Stomach (tissue), 9 donors: ENCODE results near the gene ANGPTL2. TPM values are rescaled to one million over a fixed set of nuclear protein-coding genes. Genes with fewer than 3 reads are reported as not detected.

Experiments
- DNase-seq, 2 donors: peaks; one replicate each; pipeline versions ENCODE4 v3.0.0 to v3.0.0-alpha.2; 2013 to 2019
- H3K27ac ChIP-seq, 5 donors: fragments of 200-600 bp in 4 of 5; sonication (generic) in 4 of 5; one replicate each; pipeline ENCODE4 v1.5.1; 2013 to 2019; ENCODE audit warnings: mild to moderate bottlenecking in 1 of 5, moderate library complexity in 1 of 5
- H3K27me3 ChIP-seq, 3 donors: fragments of 200-600 bp; sonication (generic); one replicate each; pipeline ENCODE4 v1.5.1; 2017 to 2019; ENCODE audit warnings: mixed run types in 1 of 3
- H3K36me3 ChIP-seq, 4 donors: fragments of 200-600 bp; sonication (generic); 1 replicate in 3 of 4; 2 replicates in 1 of 4; pipeline ENCODE4 v1.5.1; 2016 to 2019
- H3K4me1 ChIP-seq, 4 donors: fragments of 200-600 bp; sonication (generic); one replicate each; pipeline ENCODE4 v1.5.1; 2016 to 2019
- H3K4me3 ChIP-seq, 4 donors: fragments of 200-600 bp; sonication (generic) in 3 of 4; one replicate each; pipeline ENCODE4 v1.5.1; 2016 to 2019; ENCODE audit warnings: mild to moderate bottlenecking in 1 of 4
- H3K9me3 ChIP-seq, 4 donors: fragments of 200-600 bp; sonication (generic); one replicate each; pipeline ENCODE4 v1.5.1; 2016 to 2019
- EP300 ChIP-seq: sonication (generic); formaldehyde crosslinking; IDR thresholded peaks from one replicate; pipeline ENCODE4 v1.6.1; 2017; ENCODE audit warnings: antibody characterized with exemption
- POLR2A ChIP-seq, 4 donors: fragments of 450-650 bp; IDR thresholded peaks; one replicate each; pipeline ENCODE4 v1.6.1; 2016; ENCODE audit warnings: antibody characterized with exemption in 4 of 4, control low read depth in 2 of 4, mild to moderate bottlenecking in 1 of 4, moderate library complexity in 1 of 4
- POLR2AphosphoS5 ChIP-seq, 3 donors: sonication (generic); formaldehyde crosslinking; IDR thresholded peaks; one replicate each; pipeline ENCODE4 v1.6.1; 2016; ENCODE audit warnings: antibody characterized with exemption in 3 of 3
- WGBS, 5 donors: extraction: QIAGEN DNeasy Blood & Tissue Kit in 3 of 5; methylation state at CpG; one replicate each; pipeline versions ENCODE4 v1.1.5 to v1.1.7; 2013 to 2018; 5-methylcytosine and 5-hydroxymethylcytosine counted together
- intact Hi-C: fragments of 100-400 bp; cut with DNase I; formaldehyde crosslinking; loops from one replicate; pipeline ENCODE4 v1.15.1; 2023; ENCODE audit warnings: low total_unique reads
- polyA plus RNA-seq, 3 donors: library from polyadenylated mRNA; stranded (reverse); fragments of 200-250 nt; gene quantifications; one replicate each; pipeline ENCODE4 v1.2.3, GENCODE V29; 2013
- total RNA-seq, 5 donors: library from RNA; depleted of rRNA; stranded (reverse); fragments of >200 nt; gene quantifications; one replicate each; pipeline versions ENCODE4 v1.1.0 to v1.2.3, GENCODE V29; 2014 to 2016
- TF ChIP-seq, protein P1 (sequence below), 7 experiments: fragments of 450-650 bp in 4 of 7; fragments of 200-600 bp in 3 of 7; sonication (generic) in 3 of 7; IDR thresholded peaks; one replicate each; pipeline ENCODE4 v1.5.1; 2016 to 2019; ENCODE audit warnings: antibody characterized with exemption in 7 of 7, control low read depth in 2 of 7, mild to moderate bottlenecking in 1 of 7
- donor health status: healthy with polysubstance abuse.
- donor health status: Bipolar disorder and iron deficiency.
- donor health status: healthy.

ANGPTL2 gene
- total and polyA plus RNA-seq, 8 donors, result 5.7 to 26.3 (median 10.2) TPM

GRCh38 chr9:127169575-127169883, 47.1 kb upstream of the ANGPTL2 start:
- no peak overlapping the region for H3K27ac ChIP-seq
- intact Hi-C loops, result no loop called here
- H3K27me3 ChIP-seq, result no peaks in the 10 kb centered on the region
- peaks cover 0 to 32% (median 30%) of the 10 kb centered on the region in 4 donors for H3K36me3 ChIP-seq
- 72 to 90% (median 75%) methylated on average over 5 of the region's 5 CpGs for WGBS, 5 donors
- no peak for DNase-seq
- H3K4me3 ChIP-seq, result no peak overlapping the region
- H3K4me1 ChIP-seq, result no peaks in the 10 kb centered on the region
- H3K9me3 ChIP-seq, result no peaks in the 10 kb centered on the region
- no peak for TF ChIP-seq POLR2AphosphoS5 (IDR thresholded peaks at IDR 0.05)
- TF ChIP-seq, protein P1, sequence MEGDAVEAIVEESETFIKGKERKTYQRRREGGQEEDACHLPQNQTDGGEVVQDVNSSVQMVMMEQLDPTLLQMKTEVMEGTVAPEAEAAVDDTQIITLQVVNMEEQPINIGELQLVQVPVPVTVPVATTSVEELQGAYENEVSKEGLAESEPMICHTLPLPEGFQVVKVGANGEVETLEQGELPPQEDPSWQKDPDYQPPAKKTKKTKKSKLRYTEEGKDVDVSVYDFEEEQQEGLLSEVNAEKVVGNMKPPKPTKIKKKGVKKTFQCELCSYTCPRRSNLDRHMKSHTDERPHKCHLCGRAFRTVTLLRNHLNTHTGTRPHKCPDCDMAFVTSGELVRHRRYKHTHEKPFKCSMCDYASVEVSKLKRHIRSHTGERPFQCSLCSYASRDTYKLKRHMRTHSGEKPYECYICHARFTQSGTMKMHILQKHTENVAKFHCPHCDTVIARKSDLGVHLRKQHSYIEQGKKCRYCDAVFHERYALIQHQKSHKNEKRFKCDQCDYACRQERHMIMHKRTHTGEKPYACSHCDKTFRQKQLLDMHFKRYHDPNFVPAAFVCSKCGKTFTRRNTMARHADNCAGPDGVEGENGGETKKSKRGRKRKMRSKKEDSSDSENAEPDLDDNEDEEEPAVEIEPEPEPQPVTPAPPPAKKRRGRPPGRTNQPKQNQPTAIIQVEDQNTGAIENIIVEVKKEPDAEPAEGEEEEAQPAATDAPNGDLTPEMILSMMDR (IDR thresholded peaks at IDR 0.05), result no peak
- no peak for TF ChIP-seq EP300
- TF ChIP-seq POLR2A (IDR thresholded peaks at IDR 0.05), result no peak

DNA sequence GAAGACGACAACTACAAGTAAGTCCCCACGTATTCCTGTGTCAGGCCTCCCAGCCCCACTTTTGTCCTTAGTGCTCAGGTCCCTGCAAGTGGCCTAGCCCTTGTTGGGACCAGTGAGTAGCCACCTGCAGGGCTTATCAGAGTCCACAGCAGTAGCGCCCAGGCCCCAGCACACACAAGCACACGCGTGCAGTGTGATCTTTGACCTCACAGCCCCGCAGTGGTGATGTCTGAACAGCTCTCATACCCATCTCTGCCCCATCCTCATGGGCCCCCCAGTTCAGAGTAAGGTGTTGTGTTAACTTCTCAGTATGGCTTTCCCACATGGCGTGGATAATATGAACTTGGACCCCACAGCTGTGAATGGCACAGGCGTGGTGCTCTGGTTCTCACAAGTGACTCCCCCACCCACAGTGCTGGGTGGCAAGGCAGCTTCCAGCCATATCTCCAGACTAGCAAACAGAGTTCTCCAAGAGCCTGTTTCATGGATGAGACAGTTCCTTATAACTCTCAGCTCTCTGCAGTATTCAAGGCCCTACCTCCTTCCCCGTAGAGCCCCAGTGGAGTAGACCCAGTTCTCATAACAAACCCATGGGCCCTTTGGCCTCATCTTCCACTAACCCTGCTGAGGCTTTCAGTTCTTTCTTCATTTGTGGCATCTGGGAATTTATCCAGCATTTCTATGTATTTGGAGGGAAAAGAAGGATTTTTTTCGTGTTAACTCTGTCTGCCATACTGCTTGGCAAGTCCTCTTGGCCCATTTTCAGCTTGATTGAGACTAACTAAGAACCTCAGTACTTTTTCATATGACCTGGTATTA, 46.5 kb upstream of the ANGPTL2 start:
- no peaks in the 10 kb centered on the region for H3K4me1 ChIP-seq
- H3K27ac ChIP-seq, result no peak overlapping the region
- no peak overlapping the region for H3K4me3 ChIP-seq
- 87 to 93% (median 92%) methylated on average over 6 to 10 of the region's 10 CpGs for WGBS, 5 donors
- TF ChIP-seq POLR2A (IDR thresholded peaks at IDR 0.05), result no peak
- no peak for TF ChIP-seq EP300
- no peak for TF ChIP-seq POLR2AphosphoS5 (IDR thresholded peaks at IDR 0.05)
- TF ChIP-seq, protein P1 (IDR thresholded peaks at IDR 0.05), result no peak
- H3K27me3 ChIP-seq, result no peaks in the 10 kb centered on the region
- intact Hi-C loops, result no loop called here
- DNase-seq, result peak in 1 of 2 donors; percentile 19
- peaks cover 0 to 32% (median 28%) of the 10 kb centered on the region in 4 donors for H3K36me3 ChIP-seq
- H3K9me3 ChIP-seq, result no peaks in the 10 kb centered on the region

- Histone ChIP-seq H3K36me3 (peaks cover 0 to 30% (median 23%) of the 10 kb centered on the region in 4 donors), H3K27ac (no peak overlapping the region), H3K4me1 (peaks cover 0 to 9% (median 0%) of the 10 kb centered on the region in 4 donors), H3K9me3 (no peaks in the 10 kb centered on the region), H3K4me3 (no peak overlapping the region), H3K27me3 (no peaks in the 10 kb centered on the region)
- DNase-seq, result peak in 1 of 2 donors; percentile 8
- intact Hi-C loops, result no loop called here
- TF ChIP-seq POLR2A (IDR thresholded peaks at IDR 0.05) (no peak), POLR2AphosphoS5 (IDR thresholded peaks at IDR 0.05) (no peak), EP300 (no peak)
- TF ChIP-seq, protein P1 (IDR thresholded peaks at IDR 0.05), result no peak
- 94 to 97% (median 95%) methylated on average over 11 of the region's 11 CpGs for WGBS, 5 donors
These were observed 45.3 kb upstream of the ANGPTL2 start for GRCh38 chr9:127167560-127168326.

DNA sequence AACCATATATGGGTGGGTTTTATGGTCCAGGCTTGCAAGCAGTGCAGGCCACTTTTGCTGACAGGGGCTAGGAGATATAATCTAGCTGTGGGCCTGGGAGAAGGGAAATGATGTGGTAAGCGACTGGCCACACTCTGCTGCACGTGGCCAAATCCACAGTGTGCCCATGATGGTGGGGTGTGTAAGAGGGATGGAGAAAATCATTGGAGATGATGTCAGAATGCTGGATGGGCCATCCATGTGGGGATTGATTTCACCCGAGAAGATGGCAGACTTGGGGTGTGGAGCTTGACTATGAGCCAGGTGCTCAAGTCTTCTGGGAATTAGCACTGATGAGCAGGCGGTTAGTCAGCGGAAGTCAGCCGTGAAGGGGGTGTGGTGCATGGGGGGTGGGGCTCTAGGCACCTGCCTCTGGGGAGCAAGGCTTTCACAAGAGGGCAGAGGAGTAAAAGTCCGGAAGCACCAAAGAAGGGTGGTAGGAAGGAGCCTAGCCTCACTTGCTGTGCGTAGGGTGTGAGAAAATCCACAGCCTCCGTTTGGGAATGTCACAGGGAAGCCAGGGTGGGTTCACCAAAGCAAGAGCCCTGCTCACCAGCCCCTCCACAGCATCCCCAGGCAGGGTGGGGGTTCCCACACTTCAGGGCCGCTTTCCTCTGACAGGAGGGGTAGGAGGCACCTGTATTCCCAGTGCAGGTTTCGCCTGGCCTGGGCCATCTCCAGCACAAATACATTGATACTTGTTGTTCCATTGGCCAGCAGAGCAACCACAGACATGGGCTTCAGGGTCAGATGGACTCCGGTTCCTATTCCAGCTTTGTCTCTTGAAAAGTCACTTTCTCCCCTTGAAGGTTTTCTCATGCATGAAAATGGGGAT, 44.5 kb upstream of the ANGPTL2 start:
- no peaks in the 10 kb centered on the region for H3K9me3 ChIP-seq
- H3K4me1 ChIP-seq, result peaks cover 0 to 13% (median 4%) of the 10 kb centered on the region in 4 donors
- intact Hi-C loops, result no loop called here
- no peaks in the 10 kb centered on the region for H3K27me3 ChIP-seq
- H3K27ac ChIP-seq, result no peak overlapping the region
- WGBS, 5 donors, result 82 to 95% (median 88%) methylated on average over 12 of the region's 12 CpGs
- no peak overlapping the region for H3K4me3 ChIP-seq
- peaks cover 0 to 30% (median 20%) of the 10 kb centered on the region in 4 donors for H3K36me3 ChIP-seq
- peak in 1 of 2 donors; percentile 26 for DNase-seq
- TF ChIP-seq POLR2AphosphoS5 (IDR thresholded peaks at IDR 0.05) (no peak), POLR2A (IDR thresholded peaks at IDR 0.05) (no peak), EP300 (no peak)
- TF ChIP-seq, protein P1 (IDR thresholded peaks at IDR 0.05), result no peak
